Testis (tissue), 2 donors: Measurements from ENCODE around the gene SLC2A14.
"Not testable (repeated sequence)": the region's sequence is repeated elsewhere in the genome, so short reads cannot be mapped to it uniquely, and the experiment has no call there.

Source experiments
- POLR2A ChIP-seq: fragments of 450-650 bp; IDR thresholded peaks from one replicate; pipeline ENCODE4 v1.6.1; 2017; ENCODE audit warnings: antibody characterized with exemption, mild to moderate bottlenecking, moderate library complexity
- TF ChIP-seq, protein P1 (sequence below), 3 experiments: fragments of 450-650 bp in 2 of 3; fragments of 200-600 bp in 1 of 3; sonication (generic) in 1 of 3; IDR thresholded peaks; one replicate each; pipeline ENCODE4 v1.5.1; 2016 to 2019; ENCODE audit warnings: antibody characterized with exemption in 3 of 3, mild to moderate bottlenecking in 2 of 3, moderate library complexity in 1 of 3

DNA sequence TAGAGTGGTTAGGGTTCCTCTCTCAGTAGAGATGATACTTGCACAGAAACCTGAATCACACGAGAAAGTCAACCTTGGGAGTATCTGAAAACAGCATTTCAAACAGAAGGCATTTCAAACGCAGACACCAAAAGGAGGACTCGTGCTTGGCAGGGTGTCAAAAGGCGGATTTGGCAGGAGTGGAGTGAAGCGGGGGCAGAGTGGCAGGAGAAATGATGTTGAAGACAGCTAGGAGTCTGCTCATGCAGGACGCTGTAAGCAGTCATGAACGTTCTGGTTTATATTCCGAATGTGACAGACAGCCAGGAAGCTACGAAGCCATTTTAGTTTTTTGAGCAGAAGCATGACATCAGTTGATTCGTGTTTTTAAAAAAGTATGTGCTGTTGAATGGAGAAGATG lies 33.5 kb downstream of the SLC2A14 start:
- TF ChIP-seq, protein P1, sequence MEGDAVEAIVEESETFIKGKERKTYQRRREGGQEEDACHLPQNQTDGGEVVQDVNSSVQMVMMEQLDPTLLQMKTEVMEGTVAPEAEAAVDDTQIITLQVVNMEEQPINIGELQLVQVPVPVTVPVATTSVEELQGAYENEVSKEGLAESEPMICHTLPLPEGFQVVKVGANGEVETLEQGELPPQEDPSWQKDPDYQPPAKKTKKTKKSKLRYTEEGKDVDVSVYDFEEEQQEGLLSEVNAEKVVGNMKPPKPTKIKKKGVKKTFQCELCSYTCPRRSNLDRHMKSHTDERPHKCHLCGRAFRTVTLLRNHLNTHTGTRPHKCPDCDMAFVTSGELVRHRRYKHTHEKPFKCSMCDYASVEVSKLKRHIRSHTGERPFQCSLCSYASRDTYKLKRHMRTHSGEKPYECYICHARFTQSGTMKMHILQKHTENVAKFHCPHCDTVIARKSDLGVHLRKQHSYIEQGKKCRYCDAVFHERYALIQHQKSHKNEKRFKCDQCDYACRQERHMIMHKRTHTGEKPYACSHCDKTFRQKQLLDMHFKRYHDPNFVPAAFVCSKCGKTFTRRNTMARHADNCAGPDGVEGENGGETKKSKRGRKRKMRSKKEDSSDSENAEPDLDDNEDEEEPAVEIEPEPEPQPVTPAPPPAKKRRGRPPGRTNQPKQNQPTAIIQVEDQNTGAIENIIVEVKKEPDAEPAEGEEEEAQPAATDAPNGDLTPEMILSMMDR (IDR thresholded peaks at IDR 0.05), result not testable (repeated sequence)
- not testable (repeated sequence) for TF ChIP-seq POLR2A
